Sigmoid colon (tissue), 7 donors: ENCODE results near the gene AHNAK. TPM values are rescaled to one million over a fixed set of nuclear protein-coding genes. Genes with fewer than 3 reads are reported as not detected.
A peak's percentile ranks its signal among the peaks of the same experiment; 100 is the strongest.

ENCODE experiments used
- DNase-seq: peaks from one replicate; pipeline ENCODE4 v3.0.0-alpha.2; 2019
- H3K27ac ChIP-seq, 4 donors: fragments of 200-600 bp; sonication (generic); one replicate each; pipeline ENCODE4 v1.5.1; 2016 to 2019; ENCODE audit warnings: mild to moderate bottlenecking in 1 of 4
- H3K27me3 ChIP-seq, 3 donors: fragments of 200-600 bp; sonication (generic); one replicate each; pipeline ENCODE4 v1.5.1; 2019; ENCODE audit warnings: mild to moderate bottlenecking in 1 of 3
- H3K36me3 ChIP-seq, 4 donors: fragments of 200-600 bp; sonication (generic); one replicate each; pipeline ENCODE4 v1.5.1; 2016 to 2019
- H3K4me1 ChIP-seq, 4 donors: fragments of 200-600 bp; sonication (generic); one replicate each; pipeline ENCODE4 v1.5.1; 2017 to 2019
- H3K4me3 ChIP-seq, 4 donors: fragments of 200-600 bp; sonication (generic); one replicate each; pipeline ENCODE4 v1.5.1; 2017 to 2019; ENCODE audit warnings: mild to moderate bottlenecking in 2 of 4, moderate library complexity in 1 of 4
- H3K9me3 ChIP-seq, 4 donors: fragments of 200-600 bp in 3 of 4; sonication (generic) in 3 of 4; one replicate each; pipeline versions ENCODE4 v1.5.1 to v1.6.1; 2013 to 2019
- CTCF ChIP-seq, 4 experiments: fragments of 450-650 bp in 3 of 4; fragments of 200-600 bp in 1 of 4; IDR thresholded peaks; one replicate each; pipeline ENCODE4 v1.5.1; 2016 to 2019; ENCODE audit warnings: antibody characterized with exemption in 4 of 4, mild to moderate bottlenecking in 3 of 4, moderate library complexity in 2 of 4
- EP300 ChIP-seq, 4 donors: sonication (generic); formaldehyde crosslinking; IDR thresholded peaks; one replicate each; pipeline ENCODE4 v1.6.1; 2017; ENCODE audit warnings: antibody characterized with exemption in 4 of 4
- POLR2A ChIP-seq, 2 donors: fragments of 450-650 bp; IDR thresholded peaks; one replicate each; pipeline ENCODE4 v1.6.1; 2016; ENCODE audit warnings: antibody characterized with exemption in 2 of 2, mild to moderate bottlenecking in 2 of 2, moderate library complexity in 2 of 2
- POLR2AphosphoS5 ChIP-seq, 4 donors: sonication (generic); formaldehyde crosslinking; IDR thresholded peaks; one replicate each; pipeline ENCODE4 v1.6.1; 2017; ENCODE audit warnings: antibody characterized with exemption in 4 of 4
- WGBS, 2 donors: extraction: QIAGEN DNeasy Blood & Tissue Kit; methylation state at CpG; one replicate each; pipeline ENCODE4 v1.1.7; 2013; 5-methylcytosine and 5-hydroxymethylcytosine counted together
- intact Hi-C: fragments of 100-400 bp; cut with DNase I; formaldehyde crosslinking; loops from one replicate; pipeline ENCODE4 v1.15.1; 2023
- polyA plus RNA-seq, 3 donors: library from polyadenylated mRNA; stranded (reverse); fragments of 200-250 nt; gene quantifications; one replicate each; pipeline ENCODE4 v1.2.3, GENCODE V29; 2013
- total RNA-seq, 4 donors: library from RNA; depleted of rRNA; stranded (reverse); fragments of >200 nt; gene quantifications; one replicate each; pipeline ENCODE4 v1.1.0, GENCODE V29; 2016
- donor health status: healthy with polysubstance abuse.
- donor health status: Bipolar disorder and iron deficiency.
- donor health status: healthy.

AHNAK gene
- total and polyA plus RNA-seq, 7 donors = 82.3 to 1,294 (median 751) TPM

GRCh38 chr11:62399172-62399877 lies 147.3 kb downstream of the AHNAK start:
- intact Hi-C loops = loop anchor here (10.0 kb wide), 1 partner anchor 485 kb away; the partner anchor contains the start of gene SLC3A2
- H3K4me1 ChIP-seq = peaks cover 0 to 92% (median 88%) of the 10 kb centered on the region in 4 donors
- WGBS, 2 donors = 60 to 84% methylated on average over 10 of the region's 10 CpGs
- H3K27me3 ChIP-seq = no peaks in the 10 kb centered on the region
- H3K36me3 ChIP-seq = no peaks in the 10 kb centered on the region
- no peaks in the 10 kb centered on the region for H3K9me3 ChIP-seq
- no peak overlapping the region for H3K4me3 ChIP-seq
- TF ChIP-seq EP300 (IDR thresholded peaks at IDR 0.05) (no peak), POLR2A (IDR thresholded peaks at IDR 0.05) (no peak), POLR2AphosphoS5 (IDR thresholded peaks at IDR 0.05) (no peak), CTCF (IDR thresholded peaks at IDR 0.05) (no peak)
- DNase-seq = no peak
- H3K27ac ChIP-seq = peak overlapping the region; percentile 81 to 95 (median 86)

- H3K4me1 ChIP-seq = peaks cover 0 to 89% (median 82%) of the 10 kb centered on the region in 4 donors
- no peaks in the 10 kb centered on the region for H3K36me3 ChIP-seq
Observed at GRCh38 chr11:62398011-62398994, 148.3 kb downstream of the AHNAK start.

GRCh38 chr11:62395885-62396551 lies 150.6 kb downstream of the AHNAK start:
- no peaks in the 10 kb centered on the region for H3K27me3 ChIP-seq
- peaks cover 0 to 66% (median 59%) of the 10 kb centered on the region in 4 donors for H3K4me1 ChIP-seq
- no peak overlapping the region for H3K4me3 ChIP-seq
- TF ChIP-seq EP300 (IDR thresholded peaks at IDR 0.05) = no peak
- no peak for TF ChIP-seq CTCF (IDR thresholded peaks at IDR 0.05)
- TF ChIP-seq POLR2AphosphoS5 (IDR thresholded peaks at IDR 0.05) = no peak
- TF ChIP-seq POLR2A (IDR thresholded peaks at IDR 0.05) = no peak
- 63 to 80% methylated on average over 10 of the region's 10 CpGs for WGBS, 2 donors
- intact Hi-C loops = loop anchor here (1.0 to 10.0 kb wide), 4 partner anchors 27 to 489 kb away; partner anchors contain the start of gene SLC3A2
- peak overlapping the region; percentile 29 to 95 (median 86) for H3K27ac ChIP-seq
- DNase-seq = no peak
- no peaks in the 10 kb centered on the region for H3K9me3 ChIP-seq
- no peaks in the 10 kb centered on the region for H3K36me3 ChIP-seq

More at GRCh38 chr11:62398011-62398994, 148.3 kb downstream of the AHNAK start:
- intact Hi-C loops = loop anchor here (10.0 kb wide), 1 partner anchor 486 kb away; the partner anchor contains the start of gene SLC3A2
- Histone ChIP-seq H3K27me3 (no peaks in the 10 kb centered on the region), H3K27ac (peak overlapping the region; percentile 81 to 95 (median 86)), H3K4me3 (no peak overlapping the region), H3K9me3 (no peaks in the 10 kb centered on the region)
- TF ChIP-seq POLR2AphosphoS5 (IDR thresholded peaks at IDR 0.05) (peak in 2 of 4 donors; percentile 12 to 45), CTCF (IDR thresholded peaks at IDR 0.05) (no peak), EP300 (IDR thresholded peaks at IDR 0.05) (no peak), POLR2A (IDR thresholded peaks at IDR 0.05) (no peak)
- 59 to 70% methylated on average over 22 of the region's 22 CpGs for WGBS, 2 donors
- peak; percentile 76 for DNase-seq

- peak; percentile 50 to 75 (median 68) for TF ChIP-seq CTCF (IDR thresholded peaks at IDR 0.05)
- peak in 3 of 4 donors; percentile 30 to 44 (median 41) for TF ChIP-seq POLR2AphosphoS5 (IDR thresholded peaks at IDR 0.05)
- no peak for TF ChIP-seq POLR2A (IDR thresholded peaks at IDR 0.05)
- no peak for TF ChIP-seq EP300 (IDR thresholded peaks at IDR 0.05)
- H3K27ac ChIP-seq = peak overlapping the region; percentile 82 to 95 (median 86)
- no peaks in the 10 kb centered on the region for H3K27me3 ChIP-seq
- no peaks in the 10 kb centered on the region for H3K36me3 ChIP-seq
- H3K9me3 ChIP-seq = no peaks in the 10 kb centered on the region
- H3K4me1 ChIP-seq = peaks cover 0 to 56% (median 49%) of the 10 kb centered on the region in 4 donors
- DNase-seq = peak; percentile 94
- peak overlapping the region in 3 of 4 donors; percentile 29 to 41 (median 40) for H3K4me3 ChIP-seq
- 29 to 32% methylated on average over 14 of the region's 14 CpGs for WGBS, 2 donors
- intact Hi-C loops = loop anchor here (1.0 to 10.0 kb wide), 4 partner anchors 28 to 490 kb away; partner anchors contain the start of gene SLC3A2
Observed at GRCh38 chr11:62394825-62395538, 151.6 kb downstream of the AHNAK start.
